Measurements from ENCODE around the gene PLCXD1. TPM values are rescaled to one million over a fixed set of nuclear protein-coding genes. Genes with fewer than 3 reads are reported as not detected.
"Not testable (repeated sequence)": the region's sequence is repeated elsewhere in the genome, so short reads cannot be mapped to it uniquely, and the experiment has no call there.

The PLCXD1 gene
- total RNA-seq, 1 donor from 2014 or later, result 25.7 TPM

DNA sequence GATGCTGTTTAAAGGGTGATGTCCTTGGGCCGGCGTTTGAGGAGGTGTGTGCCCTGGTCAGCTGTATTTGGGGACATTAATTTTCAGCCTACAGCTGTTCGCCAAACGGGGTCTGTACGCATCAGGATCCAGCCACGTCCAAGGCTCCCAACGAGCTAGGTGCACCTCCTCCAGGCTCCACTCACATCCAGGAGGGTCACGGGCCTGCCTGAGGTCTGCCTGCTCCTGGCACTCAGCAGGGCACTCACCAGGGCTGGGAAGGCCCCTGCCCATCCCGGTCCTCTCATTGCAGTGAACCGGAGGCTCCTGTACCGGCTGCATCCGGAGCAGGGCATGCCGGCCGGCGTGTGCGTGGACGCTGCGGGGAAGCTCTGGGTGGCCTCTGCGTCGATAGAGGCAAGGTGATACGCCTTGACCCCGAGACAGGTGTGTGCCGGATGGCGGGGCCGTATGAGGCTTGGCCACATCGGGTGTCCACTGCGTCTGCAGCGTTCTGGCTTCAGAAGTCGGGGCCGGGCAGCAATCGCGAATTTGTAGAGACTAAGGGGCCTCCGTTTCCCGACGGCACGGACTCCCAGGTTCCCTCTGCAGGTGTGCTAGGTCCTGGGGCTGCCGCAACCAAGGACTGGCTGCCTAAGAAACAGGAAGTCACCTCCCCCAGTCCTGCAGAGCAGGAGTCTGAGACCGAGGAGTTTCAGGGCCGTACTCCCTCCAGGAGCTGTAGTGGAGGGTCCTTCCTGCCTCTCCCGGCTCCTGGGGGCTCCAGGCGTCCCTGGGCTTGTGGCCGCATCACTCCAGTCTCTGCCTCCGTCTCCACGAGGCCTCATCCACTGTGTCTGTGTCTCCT lies 27.5 kb upstream of the PLCXD1 start:
- DNase-seq (ENCODE audit: low spot score), result no peak
- H3K4me1 Mint-ChIP-seq, result no peaks in the 10 kb centered on the region
- H3F3A ChIP-seq (ENCODE audit: low read depth), result no peaks in the 10 kb centered on the region
- no peak overlapping the region for H3K9ac ChIP-seq
- H3K9me3 Mint-ChIP-seq, result peaks cover 7% of the 10 kb centered on the region
- no peaks in the 10 kb centered on the region for H3K4me1 ChIP-seq
- no peak overlapping the region for H3K4me3 Mint-ChIP-seq
- no peaks in the 10 kb centered on the region for H3K36me3 Mint-ChIP-seq
- H3K9me3 ChIP-seq (ENCODE audit: low read depth), result no peaks in the 10 kb centered on the region
- H4K20me1 ChIP-seq (ENCODE audit: low read depth), result no peaks in the 10 kb centered on the region
- H3K79me2 ChIP-seq (ENCODE audit: low read depth), result no peaks in the 10 kb centered on the region
- no peak overlapping the region for H3K4me2 ChIP-seq
- TF ChIP-seq, protein P1, sequence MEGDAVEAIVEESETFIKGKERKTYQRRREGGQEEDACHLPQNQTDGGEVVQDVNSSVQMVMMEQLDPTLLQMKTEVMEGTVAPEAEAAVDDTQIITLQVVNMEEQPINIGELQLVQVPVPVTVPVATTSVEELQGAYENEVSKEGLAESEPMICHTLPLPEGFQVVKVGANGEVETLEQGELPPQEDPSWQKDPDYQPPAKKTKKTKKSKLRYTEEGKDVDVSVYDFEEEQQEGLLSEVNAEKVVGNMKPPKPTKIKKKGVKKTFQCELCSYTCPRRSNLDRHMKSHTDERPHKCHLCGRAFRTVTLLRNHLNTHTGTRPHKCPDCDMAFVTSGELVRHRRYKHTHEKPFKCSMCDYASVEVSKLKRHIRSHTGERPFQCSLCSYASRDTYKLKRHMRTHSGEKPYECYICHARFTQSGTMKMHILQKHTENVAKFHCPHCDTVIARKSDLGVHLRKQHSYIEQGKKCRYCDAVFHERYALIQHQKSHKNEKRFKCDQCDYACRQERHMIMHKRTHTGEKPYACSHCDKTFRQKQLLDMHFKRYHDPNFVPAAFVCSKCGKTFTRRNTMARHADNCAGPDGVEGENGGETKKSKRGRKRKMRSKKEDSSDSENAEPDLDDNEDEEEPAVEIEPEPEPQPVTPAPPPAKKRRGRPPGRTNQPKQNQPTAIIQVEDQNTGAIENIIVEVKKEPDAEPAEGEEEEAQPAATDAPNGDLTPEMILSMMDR (IDR thresholded peaks at IDR 0.05), result no peak
- TF ChIP-seq EZH2 (IDR thresholded peaks at IDR 0.05), result no peak
- TF ChIP-seq EZH2phosphoT487 (IDR thresholded peaks at IDR 0.05), result no peak
- H3K4me3 ChIP-seq, result no peak overlapping the region
- no peaks in the 10 kb centered on the region for H3K27me3 ChIP-seq
- no peak overlapping the region for H2AFZ ChIP-seq (replicated peaks)
- no peaks in the 10 kb centered on the region for H3K36me3 ChIP-seq
- peaks cover 8% of the 10 kb centered on the region for H3K27me3 Mint-ChIP-seq (ENCODE audit: insufficient read depth, low read depth)
- H3K27ac Mint-ChIP-seq, result no peak overlapping the region
- H3K27ac ChIP-seq, result no peak overlapping the region

- DNase-seq (ENCODE audit: low spot score), result no peak
- H3K27ac ChIP-seq, result no peak overlapping the region
- H3K9me3 Mint-ChIP-seq, result peaks cover 7% of the 10 kb centered on the region
Observed at GRCh38 chrX:254630-255215, 26.5 kb upstream of the PLCXD1 start.

GRCh38 chrX:255923-256331 lies 25.3 kb upstream of the PLCXD1 start:
- no peak overlapping the region for H3K4me3 Mint-ChIP-seq
- no peaks in the 10 kb centered on the region for H3K27me3 ChIP-seq
- no peak overlapping the region for H3K27ac ChIP-seq
- H3K27ac Mint-ChIP-seq, result no peak overlapping the region
- no peak overlapping the region for H2AFZ ChIP-seq (replicated peaks)
- no peaks in the 10 kb centered on the region for H4K20me1 ChIP-seq (ENCODE audit: low read depth)
- peaks cover 8% of the 10 kb centered on the region for H3F3A ChIP-seq (ENCODE audit: low read depth)
- peaks cover 9% of the 10 kb centered on the region for H3K27me3 Mint-ChIP-seq (ENCODE audit: insufficient read depth, low read depth)
- no peak overlapping the region for H3K4me3 ChIP-seq
- peaks cover 4% of the 10 kb centered on the region for H3K4me1 Mint-ChIP-seq
- H3K4me2 ChIP-seq, result no peak overlapping the region
- peaks cover 6% of the 10 kb centered on the region for H3K4me1 ChIP-seq
- H3K79me2 ChIP-seq (ENCODE audit: low read depth), result no peaks in the 10 kb centered on the region
- no peaks in the 10 kb centered on the region for H3K36me3 Mint-ChIP-seq
- H3K9me3 Mint-ChIP-seq, result peaks cover 7% of the 10 kb centered on the region
- H3K9ac ChIP-seq, result no peak overlapping the region
- no peaks in the 10 kb centered on the region for H3K9me3 ChIP-seq (ENCODE audit: low read depth)
- H3K36me3 ChIP-seq, result no peaks in the 10 kb centered on the region
- DNase-seq (ENCODE audit: low spot score), result no peak
- TF ChIP-seq EZH2 (IDR thresholded peaks at IDR 0.05), result no peak
- TF ChIP-seq, protein P1 (IDR thresholded peaks at IDR 0.05), result no peak
- no peak for TF ChIP-seq EZH2phosphoT487 (IDR thresholded peaks at IDR 0.05)

More at GRCh38 chrX:254630-255215, 26.5 kb upstream of the PLCXD1 start:
- no peak overlapping the region for H2AFZ ChIP-seq (replicated peaks)
- H3K9ac ChIP-seq, result no peak overlapping the region
- no peak overlapping the region for H3K4me3 Mint-ChIP-seq
- TF ChIP-seq EZH2 (IDR thresholded peaks at IDR 0.05), result no peak
- TF ChIP-seq, protein P1 (IDR thresholded peaks at IDR 0.05), result no peak
- no peak for TF ChIP-seq EZH2phosphoT487 (IDR thresholded peaks at IDR 0.05)
- H3K36me3 ChIP-seq, result no peaks in the 10 kb centered on the region
- no peaks in the 10 kb centered on the region for H3K79me2 ChIP-seq (ENCODE audit: low read depth)
- H3K4me1 ChIP-seq, result peaks cover 2% of the 10 kb centered on the region
- peaks cover 8% of the 10 kb centered on the region for H3K27me3 Mint-ChIP-seq (ENCODE audit: insufficient read depth, low read depth)
- no peak overlapping the region for H3K4me2 ChIP-seq
- H3K27ac Mint-ChIP-seq, result no peak overlapping the region
- peaks cover under 1% of the 10 kb centered on the region for H3K4me1 Mint-ChIP-seq
- H3K4me3 ChIP-seq, result no peak overlapping the region
- H4K20me1 ChIP-seq (ENCODE audit: low read depth), result no peaks in the 10 kb centered on the region
- H3F3A ChIP-seq (ENCODE audit: low read depth), result peaks cover under 1% of the 10 kb centered on the region
- H3K36me3 Mint-ChIP-seq, result no peaks in the 10 kb centered on the region
- H3K9me3 ChIP-seq (ENCODE audit: low read depth), result no peaks in the 10 kb centered on the region
- H3K27me3 ChIP-seq, result no peaks in the 10 kb centered on the region

DNA sequence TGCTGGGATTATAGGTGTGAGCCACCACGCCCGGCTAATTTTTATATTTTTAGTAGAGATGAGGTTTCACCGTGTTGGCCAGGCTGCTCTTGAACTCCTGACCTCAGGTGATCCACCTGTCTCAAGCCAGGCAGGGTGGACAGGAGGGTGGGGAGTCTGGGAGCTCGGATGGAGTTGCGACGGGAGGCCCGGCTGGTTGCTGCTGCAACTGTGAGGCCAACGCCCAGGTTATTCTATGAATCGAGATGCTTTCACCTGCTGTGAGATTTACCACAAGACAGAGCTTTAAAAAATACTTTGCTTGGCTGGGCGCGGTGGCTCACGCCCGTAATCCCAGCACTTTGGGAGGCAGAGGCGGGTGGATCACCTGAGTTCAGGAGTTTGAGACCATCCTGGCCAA lies 24.1 kb upstream of the PLCXD1 start:
- H3K79me2 ChIP-seq (ENCODE audit: low read depth), result not testable (repeated sequence)

More for the DNA sequence above, 24.1 kb upstream of the PLCXD1 start:
- not testable (repeated sequence) for H3K9ac ChIP-seq; H2AFZ ChIP-seq (replicated peaks); H3K27me3 ChIP-seq; H3K36me3 ChIP-seq; H3K27ac ChIP-seq; H3K4me1 ChIP-seq; H3K9me3 Mint-ChIP-seq; H3K36me3 Mint-ChIP-seq; H3K27ac Mint-ChIP-seq; H3K9me3 ChIP-seq (ENCODE audit: low read depth); H3K27me3 Mint-ChIP-seq (ENCODE audit: insufficient read depth, low read depth); H3K4me3 ChIP-seq; H3K4me3 Mint-ChIP-seq; H3K4me2 ChIP-seq; H4K20me1 ChIP-seq (ENCODE audit: low read depth); DNase-seq (ENCODE audit: low spot score)
- H3F3A ChIP-seq (ENCODE audit: low read depth), result peaks cover 14% of the 10 kb centered on the region
- H3K4me1 Mint-ChIP-seq, result peaks cover 14% of the 10 kb centered on the region

Measured in neural progenitor cell (in vitro differentiated cells).